ENCODE measurements around the gene INPP4A. TPM values are rescaled to one million over a fixed set of nuclear protein-coding genes. Genes with fewer than 3 reads are reported as not detected.

Gene INPP4A
- total RNA-seq, 4 donors from 2014 or later = 7.4 to 17.9 (median 9.4) TPM

DNA sequence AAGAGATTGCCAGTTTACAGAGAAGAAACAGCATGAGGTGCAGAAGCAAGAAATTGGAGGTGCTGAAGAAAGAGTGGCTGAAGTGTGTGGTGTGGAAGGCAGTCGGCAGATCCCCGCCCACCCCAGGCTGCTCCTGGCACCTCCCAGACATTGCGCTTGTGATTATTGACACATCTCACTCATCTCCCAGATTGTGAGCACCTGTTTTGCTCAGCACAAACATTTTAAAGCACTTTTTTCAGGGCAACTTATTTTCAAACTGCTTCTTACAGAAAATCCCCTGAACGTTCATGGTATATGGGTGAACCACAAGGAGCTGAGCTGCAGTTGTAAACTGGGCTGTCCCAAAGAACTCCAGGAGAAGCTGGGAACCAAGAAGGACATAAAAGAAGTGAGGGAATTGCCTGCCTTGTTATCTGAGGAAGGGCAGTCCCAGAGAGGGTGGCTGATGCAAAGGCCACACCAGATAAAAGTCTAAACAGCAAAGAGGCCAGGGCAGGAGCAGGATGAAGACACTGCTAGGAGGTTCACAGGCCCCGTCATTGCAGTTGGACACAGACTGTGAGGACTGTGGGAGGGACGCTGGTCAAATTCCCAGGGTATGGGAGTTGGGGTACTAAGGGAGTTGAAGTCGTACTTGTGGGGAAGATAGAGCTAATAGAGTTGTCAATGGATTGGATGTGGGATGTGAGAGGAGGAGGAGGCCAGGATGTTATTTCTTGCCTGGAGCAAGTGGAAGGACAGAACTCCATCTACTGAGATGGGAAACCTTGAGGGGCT, 65.1 kb downstream of the INPP4A start:
- intact Hi-C loops (cut with DNase I) = no loop called here
- H3K27ac ChIP-seq = no peak overlapping the region
- H3K36me3 ChIP-seq = no peaks in the 10 kb centered on the region
- TF ChIP-seq POLR2A (IDR thresholded peaks at IDR 0.05) = no peak
- TF ChIP-seq, protein P1, sequence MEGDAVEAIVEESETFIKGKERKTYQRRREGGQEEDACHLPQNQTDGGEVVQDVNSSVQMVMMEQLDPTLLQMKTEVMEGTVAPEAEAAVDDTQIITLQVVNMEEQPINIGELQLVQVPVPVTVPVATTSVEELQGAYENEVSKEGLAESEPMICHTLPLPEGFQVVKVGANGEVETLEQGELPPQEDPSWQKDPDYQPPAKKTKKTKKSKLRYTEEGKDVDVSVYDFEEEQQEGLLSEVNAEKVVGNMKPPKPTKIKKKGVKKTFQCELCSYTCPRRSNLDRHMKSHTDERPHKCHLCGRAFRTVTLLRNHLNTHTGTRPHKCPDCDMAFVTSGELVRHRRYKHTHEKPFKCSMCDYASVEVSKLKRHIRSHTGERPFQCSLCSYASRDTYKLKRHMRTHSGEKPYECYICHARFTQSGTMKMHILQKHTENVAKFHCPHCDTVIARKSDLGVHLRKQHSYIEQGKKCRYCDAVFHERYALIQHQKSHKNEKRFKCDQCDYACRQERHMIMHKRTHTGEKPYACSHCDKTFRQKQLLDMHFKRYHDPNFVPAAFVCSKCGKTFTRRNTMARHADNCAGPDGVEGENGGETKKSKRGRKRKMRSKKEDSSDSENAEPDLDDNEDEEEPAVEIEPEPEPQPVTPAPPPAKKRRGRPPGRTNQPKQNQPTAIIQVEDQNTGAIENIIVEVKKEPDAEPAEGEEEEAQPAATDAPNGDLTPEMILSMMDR (IDR thresholded peaks at IDR 0.05) = no peak
- H3K4me3 ChIP-seq = no peak overlapping the region
- DNase-seq = no peak
- H3K27me3 ChIP-seq = no peaks in the 10 kb centered on the region
- WGBS, 2 donors = 92 to 94% methylated on average over 6 to 7 of the region's 7 CpGs
- H3K4me1 ChIP-seq = peaks cover 4 to 52% (median 32%) of the 10 kb centered on the region in 3 donors
- no peaks in the 10 kb centered on the region for H3K9me3 ChIP-seq

DNA sequence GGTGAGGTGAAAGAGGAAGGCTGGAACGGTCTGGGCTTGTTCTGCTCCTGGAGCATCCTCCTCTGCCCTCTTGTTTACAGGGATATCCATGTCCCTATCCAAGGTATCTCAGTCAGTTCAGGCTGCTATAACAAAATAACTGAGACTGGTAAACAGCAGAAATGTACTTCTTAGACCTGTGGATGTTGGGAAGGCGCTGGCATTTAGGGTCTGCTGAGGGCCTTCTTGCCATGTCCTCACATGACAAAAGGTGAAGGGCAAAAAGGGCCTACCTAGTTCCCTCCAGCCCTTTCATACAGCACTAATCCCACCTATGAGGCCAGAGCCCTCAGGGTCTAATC, 65.6 kb downstream of the INPP4A start:
- H3K4me3 ChIP-seq = no peak overlapping the region
- H3K27ac ChIP-seq = no peak overlapping the region
- H3K27me3 ChIP-seq = no peaks in the 10 kb centered on the region
- intact Hi-C loops (cut with DNase I) = no loop called here
- DNase-seq = no peak
- 80 to 88% methylated on average over 1 to 2 of the region's 2 CpGs for WGBS, 2 donors
- H3K36me3 ChIP-seq = no peaks in the 10 kb centered on the region
- peaks cover 4 to 52% (median 29%) of the 10 kb centered on the region in 3 donors for H3K4me1 ChIP-seq
- no peak for TF ChIP-seq POLR2A (IDR thresholded peaks at IDR 0.05)
- TF ChIP-seq, protein P1 (IDR thresholded peaks at IDR 0.05) = no peak
- no peaks in the 10 kb centered on the region for H3K9me3 ChIP-seq

- WGBS, 2 donors = 91 to 96% methylated on average over 3 of the region's 3 CpGs
- H3K27me3 ChIP-seq = no peaks in the 10 kb centered on the region
- no peak overlapping the region for H3K4me3 ChIP-seq
- H3K27ac ChIP-seq = no peak overlapping the region
- no peaks in the 10 kb centered on the region for H3K9me3 ChIP-seq
- intact Hi-C loops (cut with DNase I) = no loop called here
- peaks cover 4 to 41% (median 19%) of the 10 kb centered on the region in 3 donors for H3K4me1 ChIP-seq
- TF ChIP-seq POLR2A (IDR thresholded peaks at IDR 0.05) = no peak
- TF ChIP-seq, protein P1 (IDR thresholded peaks at IDR 0.05) = no peak
- no peaks in the 10 kb centered on the region for H3K36me3 ChIP-seq
- DNase-seq = no peak
Measured at GRCh38 chr2:98511981-98512380, 67.3 kb downstream of the INPP4A start.

GRCh38 chr2:98512699-98513098, 68.0 kb downstream of the INPP4A start:
- 86 to 93% methylated on average over 5 of the region's 5 CpGs for WGBS, 2 donors

GRCh38 chr2:98514096-98514639, 69.5 kb downstream of the INPP4A start:
- Histone ChIP-seq H3K4me1 (peaks cover under 1 to 40% (median 13%) of the 10 kb centered on the region in 3 donors), H3K36me3 (no peaks in the 10 kb centered on the region), H3K4me3 (no peak overlapping the region), H3K9me3 (no peaks in the 10 kb centered on the region), H3K27ac (no peak overlapping the region), H3K27me3 (no peaks in the 10 kb centered on the region)
- TF ChIP-seq POLR2A (IDR thresholded peaks at IDR 0.05) = no peak
- TF ChIP-seq, protein P1 (IDR thresholded peaks at IDR 0.05) = no peak
- DNase-seq = no peak
- intact Hi-C loops (cut with DNase I) = no loop called here
- WGBS, 2 donors = 93 to 94% methylated on average over 5 of the region's 5 CpGs

More at GRCh38 chr2:98512699-98513098, 68.0 kb downstream of the INPP4A start:
- no peaks in the 10 kb centered on the region for H3K36me3 ChIP-seq
- H3K4me3 ChIP-seq = no peak overlapping the region
- no peaks in the 10 kb centered on the region for H3K9me3 ChIP-seq
- H3K4me1 ChIP-seq = peaks cover 4 to 40% (median 19%) of the 10 kb centered on the region in 3 donors
- intact Hi-C loops (cut with DNase I) = no loop called here
- DNase-seq = no peak
- H3K27me3 ChIP-seq = no peaks in the 10 kb centered on the region
- no peak overlapping the region for H3K27ac ChIP-seq
- no peak for TF ChIP-seq POLR2A (IDR thresholded peaks at IDR 0.05)
- TF ChIP-seq, protein P1 (IDR thresholded peaks at IDR 0.05) = no peak

Measured in esophagus squamous epithelium (tissue), 5 donors.